Colon (tissue), 2 donors: Measurements from ENCODE around the gene GALT.

Source experiments
- FAIRE-seq: peaks from 2 replicates; lab custom pipeline; 2012; peaks lifted over from hg19 to GRCh38; lab: Jason Lieb, UNC
- donor health status: control.
- donor health status: control.

GALT gene

GRCh38 chr9:34651876-34652601 lies 5.6 kb downstream of the GALT start, which contains the start of gene IL11RA:
IL11RA (plus strand) TSS chr9:34652185; CDS start chr9:34655218, 3,033 bp downstream.
- no peak for FAIRE-seq

- FAIRE-seq: no peak
Measured at GRCh38 chr9:34652602-34653000, 6.1 kb downstream of the GALT start.

- no peak for FAIRE-seq
Measured at GRCh38 chr9:34653151-34654072, 6.9 kb downstream of the GALT start.

GRCh38 chr9:34654323-34655051 lies 8.0 kb downstream of the GALT start:
- no peak for FAIRE-seq

GRCh38 chr9:34655394-34655793 lies 8.9 kb downstream of the GALT start:
- FAIRE-seq: no peak

- no peak for FAIRE-seq
Measured at GRCh38 chr9:34656992-34657391, 10.5 kb downstream of the GALT start.

- FAIRE-seq: no peak
Measured at GRCh38 chr9:34658461-34658860, 12.0 kb downstream of the GALT start.

- no peak for FAIRE-seq
Measured at GRCh38 chr9:34659592-34660253, 13.2 kb downstream of the GALT start.

GRCh38 chr9:34662526-34663302 lies 16.2 kb downstream of the GALT start, which contains the start of gene CCL27:
CCL27 (minus strand) TSS chr9:34662657; CDS start chr9:34662633, 24 bp downstream.
- FAIRE-seq: no peak

GRCh38 chr9:34663303-34663605 lies 16.8 kb downstream of the GALT start:
- no peak for FAIRE-seq

GRCh38 chr9:34664281-34665066 lies 18.0 kb downstream of the GALT start:
- no peak for FAIRE-seq

GRCh38 chr9:34665067-34665380 lies 18.5 kb downstream of the GALT start:
- no peak for FAIRE-seq

GRCh38 chr9:34665381-34666250 lies 19.1 kb downstream of the GALT start:
- no peak for FAIRE-seq

GRCh38 chr9:34669809-34670562 lies 23.5 kb downstream of the GALT start:
- no peak for FAIRE-seq

- no peak for FAIRE-seq
Measured at GRCh38 chr9:34671307-34671706, 24.8 kb downstream of the GALT start.

- no peak for FAIRE-seq
Measured at GRCh38 chr9:34674440-34674839, 28.0 kb downstream of the GALT start.

GRCh38 chr9:34675048-34675714 lies 28.7 kb downstream of the GALT start:
- no peak for FAIRE-seq

- FAIRE-seq: no peak
Measured at GRCh38 chr9:34675869-34676268, 29.4 kb downstream of the GALT start.
